GM12892 (cell line): ENCODE results near the gene MZT2B.
"Not testable (repeated sequence)": the region's sequence is repeated elsewhere in the genome, so short reads cannot be mapped to it uniquely, and the experiment has no call there.

ENCODE experiments used
- DNase-seq: peaks from one replicate; pipeline ENCODE4 v3.0.0; 2011; ENCODE audit not compliant: insufficient read length
- FAIRE-seq: peaks from 2 replicates; lab custom pipeline; 2011; peaks lifted over from hg19 to GRCh38; lab: Jason Lieb, UNC
- POLR2A ChIP-seq: IDR thresholded peaks from 2 replicates; pipeline ENCODE4 v1.6.1; 2011; ENCODE audit warnings: low read depth, low read length, control low read depth
- POLR2AphosphoS5 ChIP-seq: IDR thresholded peaks from 2 replicates; pipeline ENCODE4 v1.6.1; 2011; ENCODE audit warnings: low read depth, low read length, control low read depth
- TAF1 ChIP-seq: IDR thresholded peaks from 2 replicates; pipeline ENCODE4 v1.6.1; 2011; ENCODE audit warnings: low read depth, mild to moderate bottlenecking, control low read depth, low read length, borderline replicate concordance

MZT2B gene

GRCh38 chr2:130150181-130151144, 31.6 kb upstream of the MZT2B start:
- DNase-seq (no peak), FAIRE-seq (no peak)
- no peak for TF ChIP-seq TAF1
- peak; percentile 44; the same call in 1 of the 2 replicates for TF ChIP-seq POLR2AphosphoS5
- TF ChIP-seq POLR2A, result no peak; the same call in 1 of the 2 replicates

- not testable (repeated sequence) for FAIRE-seq, DNase-seq
Observed at GRCh38 chr2:130151145-130151512, 30.9 kb upstream of the MZT2B start.

- DNase-seq, FAIRE-seq: not testable (repeated sequence)
Observed at GRCh38 chr2:130152136-130152815, 29.8 kb upstream of the MZT2B start.

GRCh38 chr2:130152816-130153595, 29.1 kb upstream of the MZT2B start:
- TF ChIP-seq TAF1 (no peak), POLR2A (no peak), POLR2AphosphoS5 (no peak)
- FAIRE-seq (no peak), DNase-seq (no peak)

GRCh38 chr2:130153721-130154422, 28.2 kb upstream of the MZT2B start:
- DNase-seq, FAIRE-seq: not testable (repeated sequence)

- FAIRE-seq, DNase-seq: not testable (repeated sequence)
Observed at GRCh38 chr2:130154423-130154770, 27.7 kb upstream of the MZT2B start.

- DNase-seq, result no peak
- TF ChIP-seq POLR2A, result no peak
- TF ChIP-seq POLR2AphosphoS5, result no peak
- no peak for TF ChIP-seq TAF1
- no peak for FAIRE-seq
Observed at GRCh38 chr2:130154773-130155765, 27.0 kb upstream of the MZT2B start.

- DNase-seq, result not testable (repeated sequence)
- peak; percentile 88 for FAIRE-seq
Observed at GRCh38 chr2:130155956-130156623, 26.0 kb upstream of the MZT2B start.

- TF ChIP-seq POLR2AphosphoS5 (no peak), TAF1 (no peak), POLR2A (no peak; the same call in 1 of the 2 replicates)
- FAIRE-seq, result no peak
Observed at GRCh38 chr2:130156624-130157004, 25.4 kb upstream of the MZT2B start.

GRCh38 chr2:130157354-130157753, 24.7 kb upstream of the MZT2B start:
- FAIRE-seq, result peak; percentile 46
- DNase-seq, result not testable (repeated sequence)

More at GRCh38 chr2:130156624-130157004, 25.4 kb upstream of the MZT2B start:
- DNase-seq, result no peak

GRCh38 chr2:130157825-130158514, 24.1 kb upstream of the MZT2B start:
- FAIRE-seq, result peak; percentile 91
- DNase-seq, result not testable (repeated sequence)
